COR-L47 (cell line): ENCODE data around the gene PRKCZ.

Source experiments
- DNase-seq: peaks from one replicate; lab custom pipeline; 2025; lab: John Stamatoyannopoulos, UW

PRKCZ gene

GRCh38 chr1:2156866-2157265, 106.7 kb downstream of the PRKCZ start:
- no peak for DNase-seq

GRCh38 chr1:2157856-2158255, 107.6 kb downstream of the PRKCZ start:
- DNase-seq = no peak

- no peak for DNase-seq
Observed at GRCh38 chr1:2158272-2158671, 108.1 kb downstream of the PRKCZ start.

GRCh38 chr1:2159124-2159523, 108.9 kb downstream of the PRKCZ start:
- DNase-seq = no peak

- DNase-seq = no peak
Observed at GRCh38 chr1:2160451-2161300, 110.5 kb downstream of the PRKCZ start.

- no peak for DNase-seq
Observed at GRCh38 chr1:2163205-2163604, 113.0 kb downstream of the PRKCZ start.

- no peak for DNase-seq
Observed at GRCh38 chr1:2165646-2166045, 115.4 kb downstream of the PRKCZ start.

GRCh38 chr1:2166254-2166653, 116.0 kb downstream of the PRKCZ start:
- DNase-seq = no peak

- DNase-seq = no peak
Observed at GRCh38 chr1:2166695-2167094, 116.5 kb downstream of the PRKCZ start.

GRCh38 chr1:2168090-2168489, 117.9 kb downstream of the PRKCZ start:
- DNase-seq = no peak

- DNase-seq = no peak
Observed at GRCh38 chr1:2168535-2168934, 118.3 kb downstream of the PRKCZ start.

- DNase-seq = no peak
Observed at GRCh38 chr1:2169200-2169836, 119.1 kb downstream of the PRKCZ start.

- no peak for DNase-seq
Observed at GRCh38 chr1:2170211-2170610, 120.0 kb downstream of the PRKCZ start.

- no peak for DNase-seq
Observed at GRCh38 chr1:2172012-2172411, 121.8 kb downstream of the PRKCZ start.

GRCh38 chr1:2172551-2173146, 122.4 kb downstream of the PRKCZ start:
- no peak for DNase-seq

GRCh38 chr1:2173546-2174347, 123.5 kb downstream of the PRKCZ start:
- DNase-seq = no peak

- peak; percentile 8 for DNase-seq
Observed at GRCh38 chr1:2174348-2175054, 124.3 kb downstream of the PRKCZ start.

- DNase-seq = no peak
Observed at GRCh38 chr1:2175055-2175414, 124.8 kb downstream of the PRKCZ start.

- DNase-seq = no peak
Observed at GRCh38 chr1:2175681-2176454, 125.7 kb downstream of the PRKCZ start.

- no peak for DNase-seq
Observed at GRCh38 chr1:2176615-2177014, 126.4 kb downstream of the PRKCZ start.

- no peak for DNase-seq
Observed at GRCh38 chr1:2177541-2177940, 127.3 kb downstream of the PRKCZ start.
